Stimulated activated CD4-positive, alpha-beta T cell treated with anti-CD3 and anti-CD28 coated beads, Interleukin-2, amount 100 ng/mL, for 4 hours (primary cell): ENCODE results near the gene PDZD2.
"Not testable (repeated sequence)": the region's sequence is repeated elsewhere in the genome, so short reads cannot be mapped to it uniquely, and the experiment has no call there.

Experiments
- DNase-seq: peaks from one replicate; pipeline ENCODE4 v3.0.0-alpha.2; 2020; ENCODE audit warnings: low read depth

Gene PDZD2

GRCh38 chr5:32103521-32103920 lies 464.6 kb downstream of the PDZD2 start:
- DNase-seq, result no peak

DNA sequence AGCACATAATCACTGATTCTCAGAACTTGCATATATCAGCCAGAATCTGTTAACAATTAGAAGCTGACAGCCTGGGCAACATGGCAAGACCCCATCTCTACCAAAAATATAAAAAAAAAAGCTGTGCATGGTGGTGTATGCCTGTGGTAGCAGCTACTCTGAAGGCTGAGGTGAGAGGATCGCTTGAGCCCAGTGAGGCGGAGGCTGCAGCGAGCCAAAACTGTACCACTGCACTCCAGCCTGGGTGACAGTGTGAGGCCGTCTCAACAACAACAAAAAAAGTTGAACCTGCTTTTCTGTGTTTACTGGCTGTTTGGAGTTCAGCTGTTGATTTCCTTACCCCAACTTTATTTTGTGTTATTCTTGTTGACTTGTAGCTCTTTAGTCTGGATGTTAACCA lies 468.4 kb downstream of the PDZD2 start:
- DNase-seq, result no peak

DNA sequence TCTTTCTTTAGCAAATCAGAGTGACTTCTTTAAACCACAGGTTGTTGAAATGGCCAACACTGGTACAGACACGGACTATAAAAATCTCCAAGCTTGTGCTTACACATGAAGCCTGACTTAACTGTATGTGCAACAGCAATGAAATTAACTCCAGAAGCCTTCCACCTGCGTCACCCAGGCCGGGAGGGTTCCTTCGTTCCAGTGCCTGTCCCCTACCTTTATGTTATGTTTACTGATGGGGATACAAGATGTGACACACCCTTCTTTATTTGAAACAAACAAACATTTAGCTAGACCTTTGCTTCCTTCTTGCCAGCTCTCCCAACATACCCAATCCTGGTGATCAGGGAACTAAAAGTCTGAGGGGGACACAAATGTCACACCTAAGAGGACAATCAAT lies 469.2 kb downstream of the PDZD2 start:
- no peak for DNase-seq

- DNase-seq, result no peak
Observed at GRCh38 chr5:32109236-32109635, 470.3 kb downstream of the PDZD2 start.

DNA sequence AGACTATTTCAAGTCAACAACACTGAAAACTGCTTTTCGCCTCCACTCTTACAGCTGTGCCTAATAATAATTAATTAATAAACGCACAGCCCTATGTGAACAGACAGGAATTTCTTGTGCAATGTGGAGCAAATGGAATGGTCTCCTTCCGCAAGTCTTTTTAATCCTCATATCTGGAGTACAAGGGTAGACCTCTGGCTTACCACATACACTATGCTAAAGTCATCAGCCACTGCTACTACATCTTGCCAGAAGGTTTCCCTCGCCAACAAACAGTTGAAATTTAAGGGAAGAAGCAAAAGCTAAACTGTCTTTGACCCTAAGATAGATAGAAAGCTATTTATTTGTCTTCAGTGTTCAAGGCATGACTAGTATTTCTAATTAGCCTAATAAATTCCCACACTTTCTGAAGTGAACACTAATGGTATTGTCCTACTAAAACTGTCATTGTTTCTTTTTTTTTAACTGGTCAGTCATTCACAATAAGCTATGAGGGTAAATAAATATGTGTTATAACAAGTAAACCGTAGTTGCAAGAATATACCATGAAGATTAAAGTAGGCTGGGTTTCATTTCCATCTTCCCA lies 471.3 kb downstream of the PDZD2 start:
- no peak for DNase-seq

DNA sequence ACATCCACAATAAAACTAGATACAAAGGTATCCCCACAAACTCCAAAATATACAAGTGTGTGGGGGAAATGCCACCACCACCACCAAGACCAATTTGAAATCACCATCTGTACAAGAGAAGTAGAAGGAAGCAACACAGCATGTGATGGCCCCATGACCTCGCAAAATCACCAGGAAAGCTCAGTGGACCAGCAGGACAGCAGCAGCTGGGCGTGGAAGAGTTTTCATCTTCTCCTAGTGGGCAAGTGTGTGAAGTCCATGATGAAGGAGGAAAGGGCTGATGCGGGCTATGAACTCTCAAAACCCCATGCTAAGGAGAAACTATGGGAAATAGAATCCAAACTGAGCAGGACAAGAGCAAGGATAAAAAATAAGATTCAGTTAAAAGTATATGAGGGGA lies 477.1 kb downstream of the PDZD2 start:
- no peak for DNase-seq

DNA sequence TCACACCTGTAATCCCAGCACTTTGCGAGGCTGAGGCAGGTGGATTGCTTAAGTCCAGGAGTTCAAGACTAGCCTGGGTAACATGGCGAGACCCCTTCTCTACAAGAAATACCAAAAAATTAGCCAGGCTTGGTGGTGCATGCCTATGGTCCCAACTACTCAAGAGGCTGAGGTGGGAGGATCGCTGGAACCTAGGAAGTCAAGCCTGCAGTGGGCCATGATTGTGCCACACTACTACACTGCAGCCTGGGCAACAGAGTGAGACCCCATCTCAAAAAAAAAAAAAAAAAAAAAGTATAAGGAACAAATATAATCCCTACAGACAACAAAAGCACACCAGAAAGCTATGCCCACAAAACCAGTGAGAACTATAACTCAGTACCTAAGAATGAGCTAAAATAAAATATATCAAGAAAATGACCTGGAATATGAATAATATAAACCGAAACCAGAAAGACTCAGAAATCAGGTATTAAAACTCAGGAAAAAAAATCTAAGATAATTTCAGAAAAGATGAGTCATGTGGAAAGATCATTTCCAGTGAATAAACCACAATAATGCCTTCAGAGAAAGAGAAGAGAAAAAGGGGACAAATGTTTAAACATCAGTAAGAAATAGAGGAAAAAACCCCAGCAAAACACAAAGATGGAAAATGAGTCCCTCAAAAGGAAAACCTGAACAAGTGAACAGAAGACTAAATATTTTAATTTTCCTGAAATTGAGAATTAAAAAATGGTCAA lies 477.8 kb downstream of the PDZD2 start:
- DNase-seq, result no peak

- DNase-seq, result not testable (repeated sequence)
Observed at GRCh38 chr5:32118922-32119321, 480.0 kb downstream of the PDZD2 start.

DNA sequence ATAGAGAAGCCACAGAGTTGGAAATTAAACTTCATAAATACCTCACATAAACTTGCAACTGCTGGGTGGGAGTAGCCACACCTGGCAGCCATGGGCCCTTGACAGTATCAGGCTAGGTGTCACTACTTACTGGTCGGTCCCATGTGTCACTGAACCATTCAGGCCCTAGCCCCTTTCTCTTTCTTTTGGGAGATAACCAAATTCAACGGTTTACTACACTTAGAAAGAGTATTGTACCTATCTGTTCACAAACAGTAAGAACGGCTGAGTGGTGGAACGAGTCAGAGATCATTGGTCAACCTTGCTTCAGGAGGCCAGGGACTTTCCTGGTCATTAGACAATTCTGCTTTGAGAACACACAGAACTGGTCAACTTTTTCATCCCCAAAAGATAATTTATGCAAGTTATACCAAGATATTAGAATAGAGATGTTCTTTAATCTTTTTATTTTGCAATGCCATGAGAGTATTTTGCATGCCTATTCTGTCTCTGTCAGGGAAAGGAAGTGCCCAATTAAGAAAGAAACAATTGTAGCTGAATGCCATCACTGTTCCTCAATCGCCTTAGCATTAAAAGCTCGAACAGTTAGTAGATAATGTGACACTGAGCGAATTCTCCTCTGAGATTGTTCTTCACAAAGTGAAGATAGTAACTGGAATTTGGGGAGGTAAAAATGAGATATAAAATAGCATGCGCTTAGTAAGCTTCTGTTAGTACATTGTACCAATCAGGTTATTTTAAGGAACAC lies 484.3 kb downstream of the PDZD2 start:
- no peak for DNase-seq

DNA sequence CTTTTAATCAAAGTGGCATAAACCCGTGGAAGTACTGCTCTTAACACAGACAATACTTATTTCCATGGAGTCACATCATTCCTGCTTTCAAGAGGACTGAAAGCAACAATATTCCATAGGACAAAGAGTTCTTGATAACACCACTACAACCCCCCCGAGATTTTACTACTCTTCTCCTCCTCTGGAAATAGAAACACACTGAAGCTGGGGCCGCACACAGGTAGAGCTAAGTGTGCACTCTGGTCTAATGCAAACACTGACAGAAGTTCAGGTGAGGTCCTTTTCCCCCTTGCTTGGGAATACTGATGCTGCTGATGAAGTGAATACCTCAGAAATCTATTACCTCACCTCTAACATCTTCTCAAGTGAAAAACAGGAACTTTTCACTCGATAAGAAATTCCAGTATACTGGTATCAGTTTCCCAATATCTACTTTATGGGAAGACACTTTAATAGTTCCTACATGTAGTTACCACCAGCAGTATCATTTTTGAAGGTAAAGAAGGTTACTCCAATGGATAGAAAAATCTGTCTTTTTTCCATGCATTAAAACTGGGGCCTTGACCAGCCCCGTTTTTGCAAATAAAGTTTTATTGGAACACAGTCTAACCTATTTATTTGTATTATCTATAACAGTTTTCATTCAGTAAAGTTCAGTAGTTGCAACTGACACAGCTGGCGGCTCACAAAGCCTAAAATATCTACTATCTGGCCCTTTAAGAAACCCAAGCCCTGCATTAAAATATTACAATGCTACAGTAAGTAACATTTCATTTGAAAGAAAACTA lies 485.2 kb downstream of the PDZD2 start:
- DNase-seq, result no peak

DNA sequence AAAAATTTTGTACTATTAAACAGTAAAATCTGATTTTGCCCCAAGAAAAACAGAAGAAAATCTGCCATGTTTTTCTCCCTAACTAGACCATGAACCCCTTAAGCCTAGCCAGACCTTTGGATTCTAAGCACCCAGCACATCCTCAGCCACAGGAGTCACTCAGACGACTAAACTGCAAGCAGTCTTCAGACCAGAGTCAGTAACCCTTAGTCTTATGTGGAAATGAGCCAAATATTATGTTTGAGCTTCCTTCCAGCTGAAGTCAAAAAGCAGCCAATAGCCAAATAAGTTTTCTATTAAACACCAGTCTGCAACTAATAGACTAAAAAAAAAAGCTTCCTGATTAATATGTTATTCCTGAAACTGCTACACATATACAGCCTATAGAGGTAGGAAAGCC lies 487.8 kb downstream of the PDZD2 start:
- no peak for DNase-seq

- no peak for DNase-seq
Observed at GRCh38 chr5:32127711-32128110, 488.8 kb downstream of the PDZD2 start.

DNA sequence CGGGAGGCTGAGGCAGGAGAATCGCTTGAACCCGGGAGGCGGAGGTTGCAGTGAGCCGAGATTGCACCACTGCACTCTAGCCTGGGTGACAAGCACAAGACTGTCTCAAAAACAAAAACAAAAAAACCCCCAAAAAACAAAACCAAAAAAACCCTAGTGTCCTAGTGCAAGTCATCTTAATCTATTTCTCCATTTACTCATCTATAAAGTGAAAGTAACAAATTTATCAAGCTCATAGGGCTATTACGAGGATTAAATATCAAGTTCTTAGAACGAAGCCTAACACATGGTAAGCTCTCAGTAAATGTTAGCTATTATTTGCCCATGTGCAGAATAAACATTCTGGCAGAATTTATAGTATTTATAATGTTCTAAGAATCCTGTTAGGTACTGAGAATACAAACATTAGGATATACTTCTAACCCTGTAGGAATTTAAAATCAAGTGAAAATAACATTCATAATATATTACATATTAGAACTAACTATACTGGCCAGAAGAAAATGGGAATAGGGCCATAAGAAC lies 490.2 kb downstream of the PDZD2 start:
- no peak for DNase-seq

- DNase-seq, result no peak
Observed at GRCh38 chr5:32130865-32131264, 491.9 kb downstream of the PDZD2 start.

DNA sequence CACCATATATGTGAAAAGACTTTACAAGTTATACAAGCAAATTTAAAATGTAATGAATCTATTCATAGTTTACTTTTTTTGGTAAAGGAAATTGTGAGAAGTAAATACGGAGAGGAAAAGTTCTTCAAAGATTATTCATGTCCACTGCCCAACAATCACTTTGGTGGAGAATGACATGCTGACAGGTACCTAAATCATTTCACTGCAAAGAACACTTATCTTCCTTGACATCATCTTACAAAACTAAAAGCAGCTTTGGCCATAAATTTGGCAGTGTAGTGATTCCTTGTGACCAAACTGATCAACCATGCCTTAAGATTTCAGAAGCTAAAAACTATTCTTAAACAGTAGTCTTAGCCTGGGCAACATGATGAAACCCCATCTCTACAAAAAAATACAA lies 492.7 kb downstream of the PDZD2 start:
- no peak for DNase-seq

GRCh38 chr5:32132757-32133156 lies 493.8 kb downstream of the PDZD2 start:
- no peak for DNase-seq

- DNase-seq, result no peak
Observed at GRCh38 chr5:32135086-32135485, 496.2 kb downstream of the PDZD2 start.

DNA sequence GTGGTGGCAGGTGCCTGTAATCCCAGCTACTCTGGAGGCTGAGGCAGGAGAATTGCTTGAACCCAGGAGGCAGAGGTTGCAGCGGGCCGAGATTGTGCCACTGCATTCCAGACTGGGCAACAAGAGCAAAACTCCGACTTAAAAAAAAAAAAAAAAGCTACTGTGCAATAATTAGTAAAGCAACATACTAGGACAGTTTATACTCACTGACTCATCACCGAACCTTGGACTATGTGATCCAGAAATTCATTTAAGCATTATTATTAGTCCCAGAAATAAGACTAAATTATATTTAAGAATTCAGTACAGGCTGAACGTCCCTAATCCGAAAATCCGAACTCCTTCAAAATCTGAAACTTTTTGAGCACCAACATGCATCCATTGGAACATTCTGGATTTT lies 497.4 kb downstream of the PDZD2 start:
- no peak for DNase-seq

DNA sequence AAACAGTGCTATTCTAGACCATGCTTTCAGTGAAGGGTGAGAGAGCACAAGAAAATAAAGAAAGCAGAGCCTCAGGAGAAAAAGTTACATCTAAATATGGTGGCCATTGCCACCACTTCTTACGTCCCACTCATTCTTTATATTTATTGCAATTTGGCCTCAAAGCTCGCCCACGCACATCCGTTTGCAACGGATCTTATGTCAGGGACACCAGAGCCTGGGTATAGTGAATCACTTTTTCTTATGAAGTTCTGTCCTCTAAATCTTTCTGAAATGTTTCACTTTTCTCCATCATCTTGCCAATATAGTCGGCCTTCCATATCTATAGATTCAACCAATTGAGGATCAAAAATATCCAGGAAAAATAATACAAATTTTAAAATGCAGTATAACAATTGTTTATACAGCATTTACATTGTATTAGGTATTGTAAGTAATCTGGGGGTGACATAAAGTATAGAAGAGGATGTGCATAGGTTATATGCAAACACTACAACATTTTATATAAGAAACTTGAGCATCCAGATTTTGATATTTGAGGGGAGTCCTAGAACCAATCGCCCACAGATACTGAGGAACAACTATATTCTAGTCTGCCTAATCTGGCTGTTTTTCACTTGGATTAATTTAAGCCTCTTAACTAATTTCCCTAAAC lies 500.0 kb downstream of the PDZD2 start:
- peak; percentile 58 for DNase-seq

DNA sequence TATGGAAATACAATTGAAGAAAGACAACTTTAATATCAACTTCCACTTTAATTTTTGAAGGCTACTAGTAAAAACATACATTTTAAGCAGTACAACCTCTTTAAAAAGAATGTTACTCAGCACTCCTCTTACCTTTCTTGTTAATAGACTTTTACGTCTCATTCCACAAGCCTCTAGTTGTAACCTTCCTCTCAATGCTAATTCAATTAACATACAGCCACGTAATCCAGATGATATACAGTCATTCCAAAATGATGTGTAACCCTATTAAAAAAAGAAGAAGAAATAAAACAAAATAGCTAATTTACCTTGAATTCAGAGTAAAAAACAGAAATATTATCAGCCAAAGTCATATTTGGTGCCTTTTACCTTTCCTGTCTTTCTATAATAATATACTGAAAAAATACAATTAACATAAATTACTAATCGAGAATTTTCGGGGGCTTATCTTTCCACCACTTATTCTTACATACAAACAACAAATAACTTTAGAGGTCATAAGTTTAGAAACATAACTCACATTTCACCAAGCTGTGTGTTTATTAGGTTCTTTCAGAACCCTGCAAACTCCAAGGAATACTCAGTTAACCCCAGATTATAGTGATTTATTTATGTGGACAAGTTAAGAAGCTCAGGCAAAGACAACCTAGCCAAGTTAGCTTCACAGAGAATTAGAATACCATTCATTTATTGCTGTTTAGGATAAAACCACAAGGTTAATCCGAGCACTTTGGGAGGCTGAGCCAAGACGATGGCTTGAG lies 504.9 kb downstream of the PDZD2 start:
- DNase-seq, result no peak
